AG09319 (cell line): Measurements from ENCODE around the gene GRIK3.
"Not testable (repeated sequence)": the region's sequence is repeated elsewhere in the genome, so short reads cannot be mapped to it uniquely, and the experiment has no call there.

ENCODE experiments used
- DNase-seq: peaks from one replicate; pipeline ENCODE4 v3.0.0-alpha.2; 2010; ENCODE audit warnings: low read depth; ENCODE audit errors: extremely low read depth
- TF ChIP-seq, protein P1 (sequence below): IDR thresholded peaks from 2 replicates; pipeline ENCODE4 v1.5.1; 2011; ENCODE audit warnings: low read depth, mild to moderate bottlenecking, inconsistent platforms, low read length, moderate library complexity

GRIK3 gene

DNA sequence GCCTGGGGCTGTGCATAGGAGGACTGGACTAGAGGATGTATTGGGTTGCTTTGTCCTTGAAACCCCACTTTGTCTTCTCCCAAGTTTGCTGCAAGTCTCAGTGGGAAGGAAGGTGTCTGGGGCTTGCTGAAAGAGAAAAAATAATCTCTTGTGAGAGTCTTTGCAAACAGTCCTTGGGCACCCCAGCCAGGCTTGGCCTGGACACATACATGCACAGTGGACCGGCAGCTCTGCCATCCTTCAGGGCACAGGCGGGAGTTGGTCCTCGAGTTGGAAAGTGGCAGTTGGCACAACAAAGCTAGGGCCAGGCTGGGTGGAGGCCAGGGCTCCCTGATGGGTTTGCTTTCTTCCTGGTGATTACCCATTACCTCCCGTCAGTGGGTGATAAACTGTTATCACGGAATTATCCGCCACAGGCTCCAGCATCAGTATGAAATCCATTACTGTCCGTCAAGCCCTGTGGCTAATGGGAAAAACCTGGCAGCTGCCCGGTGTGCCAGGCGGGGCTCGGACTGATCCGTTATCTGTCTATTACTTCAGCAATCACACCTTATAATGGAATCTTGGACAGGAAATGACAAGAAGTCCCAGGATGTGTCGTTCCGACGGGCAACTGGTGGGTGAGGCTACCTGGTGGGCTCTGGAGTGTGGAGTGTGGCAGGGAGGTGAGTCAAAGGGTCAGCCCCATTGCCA is 265.7 kb downstream of the GRIK3 start:
- DNase-seq: no peak
- TF ChIP-seq, protein P1, sequence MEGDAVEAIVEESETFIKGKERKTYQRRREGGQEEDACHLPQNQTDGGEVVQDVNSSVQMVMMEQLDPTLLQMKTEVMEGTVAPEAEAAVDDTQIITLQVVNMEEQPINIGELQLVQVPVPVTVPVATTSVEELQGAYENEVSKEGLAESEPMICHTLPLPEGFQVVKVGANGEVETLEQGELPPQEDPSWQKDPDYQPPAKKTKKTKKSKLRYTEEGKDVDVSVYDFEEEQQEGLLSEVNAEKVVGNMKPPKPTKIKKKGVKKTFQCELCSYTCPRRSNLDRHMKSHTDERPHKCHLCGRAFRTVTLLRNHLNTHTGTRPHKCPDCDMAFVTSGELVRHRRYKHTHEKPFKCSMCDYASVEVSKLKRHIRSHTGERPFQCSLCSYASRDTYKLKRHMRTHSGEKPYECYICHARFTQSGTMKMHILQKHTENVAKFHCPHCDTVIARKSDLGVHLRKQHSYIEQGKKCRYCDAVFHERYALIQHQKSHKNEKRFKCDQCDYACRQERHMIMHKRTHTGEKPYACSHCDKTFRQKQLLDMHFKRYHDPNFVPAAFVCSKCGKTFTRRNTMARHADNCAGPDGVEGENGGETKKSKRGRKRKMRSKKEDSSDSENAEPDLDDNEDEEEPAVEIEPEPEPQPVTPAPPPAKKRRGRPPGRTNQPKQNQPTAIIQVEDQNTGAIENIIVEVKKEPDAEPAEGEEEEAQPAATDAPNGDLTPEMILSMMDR: no peak

DNA sequence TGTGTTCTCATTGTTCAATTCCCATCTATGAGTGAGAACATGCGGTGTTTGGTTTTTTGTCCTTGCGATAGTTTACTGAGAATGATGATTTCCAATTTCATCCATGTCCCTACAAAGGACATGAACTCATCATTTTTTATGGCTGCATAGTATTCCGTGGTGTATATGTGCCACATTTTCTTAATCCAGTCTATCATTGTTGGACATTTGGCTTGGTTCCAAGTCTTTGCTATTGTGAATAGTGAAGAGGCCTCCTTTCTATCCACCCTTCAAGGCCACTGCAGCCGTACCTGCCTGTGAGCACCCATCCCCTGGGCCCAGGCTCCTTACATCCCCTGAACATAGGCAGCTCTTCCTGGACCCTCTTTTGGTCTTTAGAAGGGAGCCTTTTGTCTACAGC is 266.9 kb downstream of the GRIK3 start:
- not testable (repeated sequence) for DNase-seq

DNA sequence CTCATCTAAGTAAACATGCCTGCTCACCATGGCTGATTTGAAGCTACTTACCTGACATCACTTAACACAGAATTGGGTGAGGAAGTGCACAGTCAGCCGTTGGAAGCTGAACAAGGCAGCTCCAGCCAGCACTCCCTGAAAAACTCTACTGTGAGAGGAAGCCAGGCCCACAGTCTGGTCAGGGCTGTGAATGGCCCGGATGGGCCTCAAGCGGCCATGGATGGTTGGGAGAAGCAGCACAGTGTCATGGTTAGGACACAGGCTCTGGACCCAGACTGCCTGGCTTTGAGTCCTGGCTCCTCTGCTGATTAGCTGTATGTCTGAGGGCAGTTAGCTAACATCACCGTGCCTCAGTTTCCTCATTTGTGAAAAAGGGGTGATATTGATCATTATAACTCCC is 267.8 kb downstream of the GRIK3 start:
- DNase-seq: no peak
- TF ChIP-seq, protein P1: no peak

DNA sequence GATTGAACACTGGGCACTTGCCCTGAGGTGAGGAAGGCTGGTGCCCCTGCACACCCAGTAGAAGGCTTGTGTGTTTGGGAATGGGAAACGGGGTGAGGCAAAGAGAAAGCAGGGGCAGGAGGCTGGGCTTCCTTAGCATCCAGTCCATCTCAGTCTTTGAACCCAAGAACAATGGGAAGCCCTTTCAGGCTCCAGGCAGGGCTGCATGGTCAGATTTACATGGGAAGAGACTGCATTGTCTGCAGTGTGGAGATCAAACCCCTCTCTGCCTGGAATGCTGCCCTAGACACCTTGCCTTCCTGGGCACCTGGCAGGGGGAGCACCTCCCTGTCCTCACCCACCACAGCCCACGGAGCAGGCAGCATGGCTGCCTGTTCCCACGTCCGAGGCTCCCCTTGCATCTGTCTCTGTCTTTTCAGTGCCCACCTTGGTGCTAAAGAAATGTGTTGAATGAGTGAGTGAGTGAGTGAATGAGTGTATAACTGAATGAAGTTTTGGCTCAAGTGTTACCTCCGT is 268.5 kb downstream of the GRIK3 start:
- DNase-seq: no peak
- TF ChIP-seq, protein P1: no peak

DNA sequence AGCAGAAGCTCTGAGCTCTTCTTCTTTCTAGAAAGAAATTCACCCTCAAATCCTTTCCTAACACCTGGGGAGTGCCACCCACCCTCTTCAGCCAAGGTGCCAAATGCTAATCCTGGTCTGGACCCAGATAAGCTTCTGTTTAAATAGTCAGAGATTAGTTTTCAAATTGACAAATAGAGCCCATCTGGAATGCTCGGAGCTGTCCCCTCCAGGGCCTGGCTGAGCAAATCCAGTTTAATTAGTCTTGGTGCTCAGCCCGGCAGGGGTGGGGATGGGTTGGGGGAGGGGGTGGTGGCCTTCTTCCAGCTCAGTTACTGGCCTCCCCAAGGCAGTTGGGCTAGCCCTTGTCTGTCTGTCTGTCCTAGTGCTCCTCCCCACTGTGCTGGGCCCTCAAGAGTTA is 269.5 kb downstream of the GRIK3 start:
- no peak for DNase-seq
- TF ChIP-seq, protein P1: no peak

DNA sequence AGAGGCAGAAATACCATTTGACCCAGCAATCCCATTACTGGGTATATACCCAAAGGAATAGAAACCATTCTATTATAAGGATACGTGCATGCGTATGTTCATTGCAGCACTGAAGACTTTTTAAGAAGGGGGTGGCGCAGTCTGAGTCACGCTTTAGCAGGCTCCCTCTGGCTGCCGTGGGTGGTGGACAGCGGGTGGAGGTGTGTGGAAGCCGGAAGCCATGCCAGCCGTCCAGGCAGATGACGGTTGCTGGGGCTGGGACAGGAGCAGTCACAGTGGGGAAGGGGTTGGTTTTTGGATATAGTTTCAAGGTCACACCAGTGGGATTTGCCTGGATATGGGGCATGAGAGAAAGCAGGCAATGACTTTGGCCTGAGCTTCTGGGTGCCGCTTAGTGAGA is 270.5 kb downstream of the GRIK3 start:
- DNase-seq: no peak
- TF ChIP-seq, protein P1: no peak

DNA sequence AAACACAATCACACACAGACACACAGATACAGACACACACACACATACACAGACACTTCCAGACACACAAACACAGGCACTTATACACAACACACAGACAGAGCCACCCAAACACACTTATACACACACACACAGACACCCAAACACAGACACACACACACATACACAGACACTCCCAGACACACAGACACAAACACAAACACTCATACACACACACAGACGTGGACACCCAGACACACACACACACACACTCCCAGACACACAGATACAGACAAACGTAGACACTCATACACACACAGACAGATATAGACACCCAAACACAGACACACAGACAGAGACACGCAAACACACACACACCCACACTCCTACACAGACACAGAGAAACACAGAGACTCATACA is 272.1 kb downstream of the GRIK3 start:
- TF ChIP-seq, protein P1: no peak
- DNase-seq: no peak

DNA sequence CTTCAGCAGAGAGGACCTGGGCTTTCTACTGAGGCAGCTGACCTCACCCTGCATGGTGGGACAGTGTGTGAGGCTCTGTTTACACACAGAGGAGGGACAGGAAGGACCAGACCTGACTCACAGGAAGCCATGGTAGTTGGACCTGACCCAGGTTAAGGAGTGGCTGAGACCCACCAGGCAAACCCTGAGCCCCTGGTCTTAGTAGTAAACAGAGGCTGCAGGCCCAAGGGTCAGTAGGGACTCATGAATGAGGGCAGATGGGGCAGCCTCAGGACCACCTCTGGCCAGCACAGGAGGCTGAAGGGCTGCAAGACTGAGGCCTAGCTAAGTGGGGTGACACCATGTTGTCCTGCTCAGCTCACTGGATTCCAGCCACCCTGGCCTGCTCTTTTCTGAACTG is 273.2 kb downstream of the GRIK3 start:
- DNase-seq: no peak
- TF ChIP-seq, protein P1: no peak
